Thyroid gland (tissue), 4 donors: ENCODE results near the gene RPTOR. TPM values are rescaled to one million over a fixed set of nuclear protein-coding genes. Genes with fewer than 3 reads are reported as not detected.

ENCODE experiments used
- DNase-seq, 2 donors: peaks; one replicate each; pipeline ENCODE4 v3.0.0-alpha.2; 2019
- H3K27ac ChIP-seq, 3 donors: fragments of 200-600 bp; sonication (generic); 1 replicate in 2 of 3; 2 replicates in 1 of 3; pipeline ENCODE4 v1.5.1; 2016 to 2019; ENCODE audit warnings: mild to moderate bottlenecking in 1 of 3, moderate library complexity in 1 of 3
- H3K27me3 ChIP-seq: fragments of 200-600 bp; sonication (generic); one replicate; pipeline ENCODE4 v1.5.1; 2019
- H3K36me3 ChIP-seq, 2 donors: fragments of 200-600 bp; sonication (generic); one replicate each; pipeline ENCODE4 v1.5.1; 2016 to 2019
- H3K4me1 ChIP-seq, 2 donors: fragments of 200-600 bp; sonication (generic); one replicate each; pipeline ENCODE4 v1.5.1; 2017 to 2019
- H3K4me3 ChIP-seq, 3 donors: fragments of 200-600 bp; sonication (generic); replicated peaks in 1 of 3; 1 replicate in 2 of 3; 2 replicates in 1 of 3; pipeline ENCODE4 v1.5.1; 2016; ENCODE audit warnings: mild to moderate bottlenecking in 1 of 3
- H3K9me3 ChIP-seq: fragments of 200-600 bp; sonication (generic); one replicate; pipeline ENCODE4 v1.5.1; 2017
- CTCF ChIP-seq, 6 experiments: fragments of 200-600 bp in 3 of 6; fragments of 450-650 bp in 3 of 6; sonication (generic) in 3 of 6; IDR thresholded peaks; one replicate each; pipeline ENCODE4 v1.5.1; 2016 to 2019; ENCODE audit warnings: antibody characterized with exemption in 6 of 6, mild to moderate bottlenecking in 2 of 6, inconsistent platforms in 1 of 6, moderate library complexity in 1 of 6
- POLR2A ChIP-seq, 2 donors: fragments of 450-650 bp; IDR thresholded peaks; one replicate each; pipeline ENCODE4 v1.6.1; 2017; ENCODE audit warnings: antibody characterized with exemption in 2 of 2, mild to moderate bottlenecking in 2 of 2, moderate library complexity in 1 of 2
- WGBS, 2 donors: methylation state at CpG; one replicate each; pipeline ENCODE4 v1.1.5; 2017; 5-methylcytosine and 5-hydroxymethylcytosine counted together
- intact Hi-C: fragments of 100-400 bp; cut with DNase I; formaldehyde crosslinking; loops from one replicate; pipeline ENCODE4 v1.15.1; 2023
- total RNA-seq, 4 donors: library from RNA; depleted of rRNA; stranded (reverse); fragments of >200 nt; gene quantifications; one replicate each; pipeline ENCODE4 v1.2.3, GENCODE V29; 2016

The RPTOR gene
- total RNA-seq, 4 donors from 2014 or later, result 24.2 to 58.1 (median 34.5) TPM

- H3K4me1 ChIP-seq, result peaks cover 4 to 5% of the 10 kb centered on the region in 2 donors
- no peaks in the 10 kb centered on the region for H3K27me3 ChIP-seq
- intact Hi-C loops, result no loop called here
- H3K36me3 ChIP-seq, result no peaks in the 10 kb centered on the region
- DNase-seq, result no peak
- 92 to 98% methylated on average over 10 of the region's 10 CpGs for WGBS, 2 donors
- H3K4me3 ChIP-seq, result no peak overlapping the region
- TF ChIP-seq CTCF (IDR thresholded peaks at IDR 0.05) (no peak), POLR2A (IDR thresholded peaks at IDR 0.05) (no peak)
- H3K9me3 ChIP-seq, result no peaks in the 10 kb centered on the region
- H3K27ac ChIP-seq, result no peak overlapping the region
These were observed 273.2 kb downstream of the RPTOR start for GRCh38 chr17:80817861-80818260.

GRCh38 chr17:80818871-80819270, 274.2 kb downstream of the RPTOR start:
- Histone ChIP-seq H3K9me3 (no peaks in the 10 kb centered on the region), H3K4me1 (peaks cover 4 to 5% of the 10 kb centered on the region in 2 donors), H3K36me3 (no peaks in the 10 kb centered on the region), H3K4me3 (no peak overlapping the region), H3K27ac (no peak overlapping the region), H3K27me3 (no peaks in the 10 kb centered on the region)
- TF ChIP-seq POLR2A (IDR thresholded peaks at IDR 0.05), result no peak
- no peak for TF ChIP-seq CTCF (IDR thresholded peaks at IDR 0.05)
- no peak for DNase-seq
- intact Hi-C loops, result no loop called here
- WGBS, 2 donors, result 95 to 100% methylated on average over 2 to 9 of the region's 9 CpGs

- 50 to 52% methylated on average over 21 to 22 of the region's 23 CpGs for WGBS, 2 donors
- Histone ChIP-seq H3K9me3 (no peaks in the 10 kb centered on the region), H3K36me3 (peaks cover 0 to 3% of the 10 kb centered on the region in 2 donors), H3K27ac (no peak overlapping the region), H3K4me1 (peaks cover 4 to 5% of the 10 kb centered on the region in 2 donors), H3K27me3 (no peaks in the 10 kb centered on the region), H3K4me3 (no peak overlapping the region)
- peak; percentile 71 to 76 for DNase-seq
- intact Hi-C loops, result no loop called here
- TF ChIP-seq CTCF (IDR thresholded peaks at IDR 0.05) (no peak), POLR2A (IDR thresholded peaks at IDR 0.05) (no peak)
These were observed 275.0 kb downstream of the RPTOR start for GRCh38 chr17:80819422-80820164.

GRCh38 chr17:80820331-80820730, 275.7 kb downstream of the RPTOR start:
- intact Hi-C loops, result no loop called here
- Histone ChIP-seq H3K4me3 (no peak overlapping the region), H3K27ac (no peak overlapping the region), H3K36me3 (peaks cover 0 to 6% of the 10 kb centered on the region in 2 donors), H3K4me1 (peaks cover 4 to 5% of the 10 kb centered on the region in 2 donors), H3K9me3 (no peaks in the 10 kb centered on the region), H3K27me3 (no peaks in the 10 kb centered on the region)
- 82 to 90% methylated on average over 13 of the region's 13 CpGs for WGBS, 2 donors
- TF ChIP-seq CTCF (IDR thresholded peaks at IDR 0.05) (no peak), POLR2A (IDR thresholded peaks at IDR 0.05) (no peak)
- no peak for DNase-seq

GRCh38 chr17:80821546-80821945, 276.9 kb downstream of the RPTOR start:
- no peak for DNase-seq
- 97% methylated on average over 18 of the region's 18 CpGs for WGBS, 2 donors
- Histone ChIP-seq H3K27ac (no peak overlapping the region), H3K4me3 (no peak overlapping the region), H3K9me3 (no peaks in the 10 kb centered on the region), H3K36me3 (peaks cover 0 to 6% of the 10 kb centered on the region in 2 donors), H3K27me3 (no peaks in the 10 kb centered on the region), H3K4me1 (peaks cover 4 to 8% of the 10 kb centered on the region in 2 donors)
- TF ChIP-seq POLR2A (IDR thresholded peaks at IDR 0.05), result no peak
- TF ChIP-seq CTCF (IDR thresholded peaks at IDR 0.05), result no peak
- intact Hi-C loops, result no loop called here
